Neural progenitor cell (in vitro differentiated cells): ENCODE measurements around the gene DEFB115.

Experiments used
- EZH2 ChIP-seq: fragments of 200-600 bp; sonication (generic); IDR thresholded peaks from 2 replicates; pipeline ENCODE4 v1.6.1; 2017; ENCODE audit warnings: antibody characterized with exemption, mild to moderate bottlenecking, moderate library complexity
- EZH2phosphoT487 ChIP-seq: fragments of 200-600 bp; sonication (generic); IDR thresholded peaks from 2 replicates; pipeline ENCODE4 v1.6.1; 2017; ENCODE audit warnings: antibody characterized with exemption
- TF ChIP-seq, protein P1 (sequence below): fragments of 200-600 bp; sonication (generic); IDR thresholded peaks from 2 replicates; pipeline ENCODE4 v1.5.1; 2017; ENCODE audit warnings: antibody characterized with exemption, mild to moderate bottlenecking

DNA sequence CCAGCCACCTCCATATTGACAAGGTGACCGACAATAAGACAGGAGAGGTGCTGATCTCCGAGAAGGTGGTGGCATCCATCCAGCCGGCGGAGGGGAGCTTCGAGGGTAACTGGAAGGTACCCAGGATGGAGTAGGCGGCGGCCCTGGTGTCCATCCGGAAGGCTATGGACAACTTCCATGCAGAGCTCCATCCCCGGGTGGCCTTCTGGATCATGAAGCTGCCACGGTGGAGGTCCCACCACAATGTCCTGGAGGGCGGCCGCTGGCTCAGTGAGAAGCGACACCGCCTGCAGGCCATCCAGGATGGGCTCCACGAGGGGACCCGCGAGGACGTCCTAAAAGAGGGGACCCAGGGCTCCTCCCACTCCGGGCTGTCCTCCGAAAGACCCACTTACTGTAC lies 17.0 kb downstream of the DEFB115 start:
- TF ChIP-seq EZH2phosphoT487 (no peak), EZH2 (no peak)
- TF ChIP-seq, protein P1, sequence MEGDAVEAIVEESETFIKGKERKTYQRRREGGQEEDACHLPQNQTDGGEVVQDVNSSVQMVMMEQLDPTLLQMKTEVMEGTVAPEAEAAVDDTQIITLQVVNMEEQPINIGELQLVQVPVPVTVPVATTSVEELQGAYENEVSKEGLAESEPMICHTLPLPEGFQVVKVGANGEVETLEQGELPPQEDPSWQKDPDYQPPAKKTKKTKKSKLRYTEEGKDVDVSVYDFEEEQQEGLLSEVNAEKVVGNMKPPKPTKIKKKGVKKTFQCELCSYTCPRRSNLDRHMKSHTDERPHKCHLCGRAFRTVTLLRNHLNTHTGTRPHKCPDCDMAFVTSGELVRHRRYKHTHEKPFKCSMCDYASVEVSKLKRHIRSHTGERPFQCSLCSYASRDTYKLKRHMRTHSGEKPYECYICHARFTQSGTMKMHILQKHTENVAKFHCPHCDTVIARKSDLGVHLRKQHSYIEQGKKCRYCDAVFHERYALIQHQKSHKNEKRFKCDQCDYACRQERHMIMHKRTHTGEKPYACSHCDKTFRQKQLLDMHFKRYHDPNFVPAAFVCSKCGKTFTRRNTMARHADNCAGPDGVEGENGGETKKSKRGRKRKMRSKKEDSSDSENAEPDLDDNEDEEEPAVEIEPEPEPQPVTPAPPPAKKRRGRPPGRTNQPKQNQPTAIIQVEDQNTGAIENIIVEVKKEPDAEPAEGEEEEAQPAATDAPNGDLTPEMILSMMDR, result no peak
